Mucosa of descending colon (tissue), 3 donors: Measurements from ENCODE around the gene ZNF629. TPM values are rescaled to one million over a fixed set of nuclear protein-coding genes. Genes with fewer than 3 reads are reported as not detected.
A peak's percentile ranks its signal among the peaks of the same experiment; 100 is the strongest.
"Not testable (repeated sequence)": the region's sequence is repeated elsewhere in the genome, so short reads cannot be mapped to it uniquely, and the experiment has no call there.

ENCODE experiments used
- ATAC-seq: fragments of 200-7000 bp; cut with Tn5 transposase; one replicate; pipeline ENCODE4 v1.9.1; 2020; ENCODE audit warnings: mild to moderate bottlenecking, moderate library complexity
- DNase-seq, 3 donors: peaks; one replicate each; pipeline ENCODE4 v3.0.0-alpha.2; 2020
- H3K36me3 ChIP-seq: fragments of 200-600 bp; one replicate; pipeline ENCODE4 v1.8.0; 2021; ENCODE audit warnings: low read depth, mild to moderate bottlenecking
- H3K4me1 ChIP-seq: fragments of 200-600 bp; one replicate; pipeline ENCODE4 v1.8.0; 2021; ENCODE audit warnings: low read depth, mild to moderate bottlenecking
- H3K4me3 ChIP-seq: fragments of 200-600 bp; one replicate; pipeline ENCODE4 v1.8.0; 2021; ENCODE audit warnings: mild to moderate bottlenecking
- H3K9me3 ChIP-seq: fragments of 200-600 bp; one replicate; pipeline ENCODE4 v1.8.0; 2021; ENCODE audit warnings: mild to moderate bottlenecking
- intact Hi-C, 2 donors: fragments of 100-400 bp; cut with DNase I in 1 of 2; cut with micrococcal nuclease in 1 of 2; formaldehyde crosslinking; loops; one replicate each; pipeline versions ENCODE4 v1.11.0 to v1.11.1; 2022; cut with DNase I, micrococcal nuclease
- long read RNA-seq, 2 donors: library from polyadenylated mRNA; unstranded; transcript quantifications; one replicate each; pipeline ENCODE4 v2.0.0, GENCODE V29; 2019 to 2021
- total RNA-seq, 3 donors: library from RNA; stranded (reverse); fragmentation: NEBNext Ultra II Directional in 2 of 3; extraction: Animal tissue kit (Norgen Biotek cat#: 25700) in 2 of 3; gene quantifications; one replicate each; pipeline versions ENCODE4 v1.2.1 to v1.2.4, GENCODE V29; 2021 to 2023
- TF ChIP-seq, protein P1 (sequence below): fragments of 200-600 bp; IDR thresholded peaks from one replicate; pipeline ENCODE4 v1.8.0; 2022; ENCODE audit warnings: antibody characterized with exemption, mild to moderate bottlenecking
- donor health status: DM: no; HTN: no; CAD: no; lungs with moderate emphysema.
- donor health status: DM: no; HTN: no; CAD: no.
- donor health status: DM: no; HTN: yes; CAD: no.

ZNF629 gene
- total RNA-seq, result 10 to 100 TPM; 13.4 to 14.9 (median 14.6) TPM
- long read RNA-seq, donor 1, partial matches to known transcripts, result 2 of 30 reads
- long read RNA-seq, donor 1, other reads (novel, unspliced or antisense), result 28 of 30 reads
- long read RNA-seq, donor 2, partial matches to known transcripts, result 0 of 2 reads
- long read RNA-seq, donor 2, other reads (novel, unspliced or antisense), result 2 of 2 reads

DNA sequence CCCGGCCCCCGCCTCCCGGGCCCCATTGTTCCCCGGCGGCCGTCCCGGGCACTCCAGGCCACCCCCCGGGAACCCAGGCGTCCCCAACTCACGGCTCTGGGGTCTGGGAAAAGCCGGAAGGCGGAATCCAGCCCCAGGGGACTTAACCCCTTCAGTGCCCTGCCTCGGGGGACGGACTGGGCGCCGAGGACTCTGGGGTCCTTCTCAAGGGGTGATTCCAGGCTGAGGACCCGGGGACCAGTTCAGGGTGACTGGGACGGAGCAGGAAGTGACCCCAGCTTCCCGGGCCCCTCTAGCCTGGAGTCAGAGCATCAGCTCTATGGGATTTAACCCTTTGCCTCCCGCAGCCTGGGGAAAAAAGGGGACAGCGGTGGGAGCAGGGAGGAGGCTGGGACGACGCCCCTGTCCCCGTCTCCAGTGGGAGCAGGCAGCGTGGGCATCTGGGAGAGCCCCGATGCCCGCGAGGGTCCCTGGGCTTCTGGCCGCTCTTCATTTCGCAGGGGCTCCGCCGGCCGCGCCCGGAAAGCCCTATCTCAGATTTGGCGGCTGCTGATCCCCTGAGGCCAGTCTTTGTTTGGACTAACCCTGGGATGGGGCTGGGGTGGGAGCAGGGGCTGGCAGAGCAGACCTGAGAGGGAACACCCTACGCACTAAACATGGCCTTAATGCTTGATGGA is at the start of gene ZNF629:
ZNF629 (minus strand) TSS at position 270 of the 677 bp plus-strand sequence. CDS start 2,723 bp downstream, outside the sequence.
- DNase-seq (peak; percentile 73 to 80 (median 78)), ATAC-seq (peak; percentile 84)
- no peaks in the 10 kb centered on the region for H3K36me3 ChIP-seq
- TF ChIP-seq, protein P1, sequence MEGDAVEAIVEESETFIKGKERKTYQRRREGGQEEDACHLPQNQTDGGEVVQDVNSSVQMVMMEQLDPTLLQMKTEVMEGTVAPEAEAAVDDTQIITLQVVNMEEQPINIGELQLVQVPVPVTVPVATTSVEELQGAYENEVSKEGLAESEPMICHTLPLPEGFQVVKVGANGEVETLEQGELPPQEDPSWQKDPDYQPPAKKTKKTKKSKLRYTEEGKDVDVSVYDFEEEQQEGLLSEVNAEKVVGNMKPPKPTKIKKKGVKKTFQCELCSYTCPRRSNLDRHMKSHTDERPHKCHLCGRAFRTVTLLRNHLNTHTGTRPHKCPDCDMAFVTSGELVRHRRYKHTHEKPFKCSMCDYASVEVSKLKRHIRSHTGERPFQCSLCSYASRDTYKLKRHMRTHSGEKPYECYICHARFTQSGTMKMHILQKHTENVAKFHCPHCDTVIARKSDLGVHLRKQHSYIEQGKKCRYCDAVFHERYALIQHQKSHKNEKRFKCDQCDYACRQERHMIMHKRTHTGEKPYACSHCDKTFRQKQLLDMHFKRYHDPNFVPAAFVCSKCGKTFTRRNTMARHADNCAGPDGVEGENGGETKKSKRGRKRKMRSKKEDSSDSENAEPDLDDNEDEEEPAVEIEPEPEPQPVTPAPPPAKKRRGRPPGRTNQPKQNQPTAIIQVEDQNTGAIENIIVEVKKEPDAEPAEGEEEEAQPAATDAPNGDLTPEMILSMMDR, result no peak
- peaks cover 10% of the 10 kb centered on the region for H3K4me1 ChIP-seq
- peak within 1 kb of the TSS; percentile 74 for H3K4me3 ChIP-seq
- H3K9me3 ChIP-seq, result no peaks in the 10 kb centered on the region
- intact Hi-C loops, result no loop called here

DNA sequence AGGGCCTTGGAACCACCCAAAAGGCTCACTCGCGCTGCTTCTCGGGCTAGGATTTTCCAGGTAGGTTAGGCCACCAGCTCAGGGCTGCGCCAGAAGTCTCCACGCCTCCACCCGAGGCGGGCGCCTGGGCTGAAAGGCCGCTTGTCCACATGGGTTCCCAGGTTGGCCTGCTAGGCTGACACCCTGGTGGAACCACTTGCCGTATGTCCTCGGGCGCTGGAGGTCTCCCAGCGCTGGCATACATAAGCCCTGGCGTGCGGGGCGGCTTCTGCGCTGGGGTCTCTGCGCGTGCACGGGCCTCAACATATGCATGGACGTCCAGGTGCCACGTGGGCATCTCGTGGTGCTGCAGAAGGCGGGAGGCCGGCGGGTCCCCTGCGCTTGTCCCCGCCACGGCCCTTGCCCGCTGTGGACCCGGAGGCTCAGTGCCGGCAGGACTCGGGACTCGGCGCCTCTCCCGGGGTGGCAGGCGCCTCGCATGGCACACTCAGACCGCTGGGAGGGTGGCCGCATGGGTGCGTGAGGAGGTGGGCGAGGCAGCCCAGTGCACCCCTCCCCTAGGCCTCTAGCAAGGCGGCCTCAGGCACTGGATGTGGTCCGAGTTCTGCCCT is 47.2 kb upstream of the ZNF629 start:
- no peaks in the 10 kb centered on the region for H3K36me3 ChIP-seq
- no peak overlapping the region for H3K4me3 ChIP-seq
- ATAC-seq (no peak), DNase-seq (no peak)
- H3K9me3 ChIP-seq, result no peaks in the 10 kb centered on the region
- TF ChIP-seq, protein P1, result no peak
- intact Hi-C loops, result no loop called here
- H3K4me1 ChIP-seq, result peaks cover 18% of the 10 kb centered on the region

DNA sequence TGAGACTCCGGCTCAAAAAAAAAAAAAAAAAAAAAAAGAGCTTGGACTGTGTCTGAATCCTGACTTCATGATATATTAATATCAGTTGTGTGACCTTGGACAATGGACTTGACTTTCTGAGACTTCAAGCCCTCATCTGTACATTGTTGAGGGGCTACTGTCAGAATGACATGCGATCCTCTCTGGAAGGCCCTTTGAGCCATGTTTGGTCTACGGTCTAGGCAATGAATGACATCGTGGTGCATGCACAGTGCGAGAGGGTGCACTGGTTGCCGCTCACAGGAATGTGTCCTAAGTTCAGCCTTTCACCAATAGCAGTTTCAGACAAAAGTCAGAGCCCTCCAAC is 43.0 kb upstream of the ZNF629 start:
- Histone ChIP-seq H3K36me3 (no peaks in the 10 kb centered on the region), H3K4me1 (peaks cover 8% of the 10 kb centered on the region), H3K4me3 (no peak overlapping the region), H3K9me3 (no peaks in the 10 kb centered on the region)
- TF ChIP-seq, protein P1, result no peak
- intact Hi-C loops, result no loop called here
- DNase-seq (no peak), ATAC-seq (no peak)

DNA sequence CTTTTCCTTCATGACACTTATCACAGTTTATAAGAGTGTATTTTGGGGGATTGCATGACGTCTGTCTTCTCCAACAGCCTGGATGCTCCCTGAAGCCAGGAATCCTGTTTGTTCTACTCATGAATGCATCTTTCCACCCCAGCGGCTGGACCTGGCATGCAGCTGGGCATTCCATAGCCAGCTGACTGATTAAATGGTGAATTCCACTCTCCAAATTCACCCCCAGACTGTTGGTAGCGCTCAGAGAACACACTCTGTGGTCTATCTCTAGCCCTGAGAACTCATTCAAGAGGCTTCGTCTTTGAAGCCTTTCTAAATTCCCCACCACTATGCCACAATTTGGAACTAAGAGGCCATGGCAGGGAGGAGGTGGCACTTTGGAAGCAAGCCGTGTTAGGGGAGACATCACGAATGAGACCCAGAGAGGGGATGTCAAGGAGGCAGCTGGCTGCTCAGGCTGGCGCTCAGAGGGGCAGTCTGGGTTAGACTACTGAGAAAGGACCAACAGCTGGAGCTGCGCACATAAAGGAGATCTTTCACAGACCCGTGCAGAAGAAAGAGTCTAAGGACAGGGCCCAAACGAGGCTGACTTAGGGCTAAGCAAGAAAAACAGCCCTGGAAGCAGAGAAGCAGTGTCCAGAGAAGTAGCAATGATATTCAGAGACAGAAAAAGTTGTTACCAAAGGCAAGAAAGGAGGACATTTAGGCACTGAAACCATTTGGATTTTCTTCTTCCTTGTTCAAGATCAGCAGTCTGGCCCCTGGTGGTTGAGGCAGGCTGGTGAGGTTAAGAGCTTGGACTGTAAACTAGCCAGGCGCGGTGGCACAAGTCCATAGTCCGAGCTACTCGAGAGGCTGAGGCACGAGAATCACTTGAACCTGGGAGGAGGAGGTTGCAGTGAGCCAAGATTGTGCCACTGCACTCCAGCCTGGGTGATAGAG is 42.4 kb upstream of the ZNF629 start:
- ATAC-seq (peak; percentile 98), DNase-seq (peak; percentile 80 to 82 (median 82))
- intact Hi-C loops, result no loop called here
- H3K9me3 ChIP-seq, result no peaks in the 10 kb centered on the region
- H3K4me3 ChIP-seq, result no peak overlapping the region
- TF ChIP-seq, protein P1, result peak; percentile 30
- peaks cover 8% of the 10 kb centered on the region for H3K4me1 ChIP-seq
- no peaks in the 10 kb centered on the region for H3K36me3 ChIP-seq

DNA sequence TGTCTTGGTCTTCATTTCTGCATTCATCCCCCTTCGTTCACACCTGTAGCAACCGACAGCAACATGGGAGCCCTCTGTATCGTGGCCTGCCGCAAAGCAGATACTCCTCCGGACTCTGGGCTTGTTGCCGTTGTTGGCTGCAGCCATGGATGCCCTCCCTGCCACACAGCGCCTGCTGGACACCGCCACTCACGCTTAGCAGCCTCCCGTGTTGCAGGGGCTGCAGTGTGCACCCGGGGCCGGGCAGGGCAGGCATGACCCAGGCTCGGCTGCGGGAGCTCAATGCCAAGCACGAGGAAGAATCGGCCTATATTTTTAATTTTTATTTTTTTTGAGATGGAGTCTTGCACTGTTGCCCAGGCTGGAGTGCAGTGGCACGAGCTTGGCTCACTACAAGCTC is 34.9 kb upstream of the ZNF629 start:
- no peaks in the 10 kb centered on the region for H3K9me3 ChIP-seq
- peaks cover 12% of the 10 kb centered on the region for H3K4me1 ChIP-seq
- no peak overlapping the region for H3K4me3 ChIP-seq
- intact Hi-C loops, result no loop called here
- TF ChIP-seq, protein P1, result no peak
- no peaks in the 10 kb centered on the region for H3K36me3 ChIP-seq
- ATAC-seq (no peak), DNase-seq (peak in 1 of 3 donors; percentile 34)

DNA sequence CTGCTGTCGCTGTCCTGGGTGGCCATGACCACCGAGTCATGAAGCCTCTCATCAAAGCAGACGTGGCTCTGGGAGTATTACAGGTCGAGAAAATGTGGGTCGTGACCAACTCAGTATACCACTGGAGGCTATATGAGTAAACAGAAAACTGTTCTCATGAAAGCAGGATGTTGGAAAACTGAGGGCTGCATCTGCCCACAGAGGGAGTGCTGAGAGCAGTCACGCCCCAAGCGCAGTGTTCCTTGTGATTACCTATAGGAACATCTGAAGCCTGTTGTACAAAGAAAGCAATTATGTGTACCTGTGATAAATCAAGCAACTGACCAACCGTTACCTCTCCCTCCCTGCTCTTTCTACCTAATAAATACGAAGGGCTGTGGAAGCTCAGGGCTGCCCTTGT is 34.4 kb upstream of the ZNF629 start:
- intact Hi-C loops, H3K9me3 ChIP-seq, H3K36me3 ChIP-seq, H3K4me3 ChIP-seq: not testable (repeated sequence)
- peak; percentile 86 for ATAC-seq
- H3K4me1 ChIP-seq, result peaks cover 12% of the 10 kb centered on the region
- peak; percentile 49 to 73 (median 61) for DNase-seq
